RPMI7951 (cell line): Measurements from ENCODE around the gene CMYA5. TPM values are rescaled to one million over a fixed set of nuclear protein-coding genes. Genes with fewer than 3 reads are reported as not detected.
"Not testable (repeated sequence)": the region's sequence is repeated elsewhere in the genome, so short reads cannot be mapped to it uniquely, and the experiment has no call there.

Experiments used
- DNase-seq: peaks from one replicate; pipeline ENCODE4 v3.0.0-alpha.2; 2012; ENCODE audit warnings: low read depth
- total RNA-seq: library from RNA; depleted of rRNA; stranded (reverse); fragments of >200 nt; shearing (Covaris generic); gene quantifications from 2 replicates; pipeline ENCODE4 v1.2.3, GENCODE V29; 2014

Gene CMYA5
- total RNA-seq, 1 experiment from 2014 or later = 0.12 TPM

- DNase-seq = no peak
These were observed 57.3 kb downstream of the CMYA5 start for GRCh38 chr5:79746642-79747569.

DNA sequence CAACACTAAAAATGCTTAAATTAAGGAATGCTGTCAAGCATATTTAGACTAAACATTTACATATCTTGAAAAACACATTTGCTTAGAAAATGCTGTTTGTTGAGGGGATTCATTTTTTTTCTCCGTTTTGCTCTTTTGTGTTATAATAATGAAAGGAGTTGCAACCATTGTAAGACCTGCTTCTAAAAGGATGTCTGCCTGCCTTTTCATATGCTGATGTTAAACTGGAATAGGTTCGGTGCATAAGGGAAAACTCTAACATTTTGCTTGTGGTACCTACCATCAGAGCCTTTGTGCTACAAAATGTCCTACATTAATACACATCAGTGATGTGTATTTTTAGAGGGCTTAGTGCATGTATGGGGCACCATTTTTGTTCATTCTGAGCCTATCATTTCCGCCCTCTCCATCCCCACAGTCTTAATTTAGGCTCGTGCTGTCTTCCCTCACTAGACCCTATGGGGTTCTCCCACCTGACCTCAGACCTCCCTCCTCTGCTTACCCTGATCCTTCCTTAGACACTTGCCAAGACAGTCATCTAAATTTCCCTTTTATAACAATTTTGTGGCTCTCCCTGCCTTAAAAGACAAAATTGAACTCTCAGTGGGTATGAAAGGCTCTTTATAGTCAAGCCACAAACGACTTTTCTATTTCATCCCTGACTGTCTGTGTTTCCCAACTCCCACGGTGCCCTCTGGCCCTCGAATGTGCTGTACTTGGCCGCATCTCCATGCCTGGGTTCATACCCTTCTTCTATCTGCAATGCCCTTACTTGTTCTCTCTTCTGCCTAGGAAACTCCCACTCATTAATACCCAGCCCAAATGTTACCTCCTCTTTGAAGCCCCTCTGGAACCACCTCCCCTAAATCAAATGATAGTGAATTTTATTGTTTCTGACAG, 61.2 kb downstream of the CMYA5 start:
- peak; percentile 2 for DNase-seq

- no peak for DNase-seq
These were observed 63.5 kb downstream of the CMYA5 start for GRCh38 chr5:79753092-79753491.

GRCh38 chr5:79753877-79754645, 64.4 kb downstream of the CMYA5 start:
- no peak for DNase-seq

GRCh38 chr5:79754865-79755555, 65.4 kb downstream of the CMYA5 start:
- no peak for DNase-seq

GRCh38 chr5:79756076-79756475, 66.4 kb downstream of the CMYA5 start:
- no peak for DNase-seq

DNA sequence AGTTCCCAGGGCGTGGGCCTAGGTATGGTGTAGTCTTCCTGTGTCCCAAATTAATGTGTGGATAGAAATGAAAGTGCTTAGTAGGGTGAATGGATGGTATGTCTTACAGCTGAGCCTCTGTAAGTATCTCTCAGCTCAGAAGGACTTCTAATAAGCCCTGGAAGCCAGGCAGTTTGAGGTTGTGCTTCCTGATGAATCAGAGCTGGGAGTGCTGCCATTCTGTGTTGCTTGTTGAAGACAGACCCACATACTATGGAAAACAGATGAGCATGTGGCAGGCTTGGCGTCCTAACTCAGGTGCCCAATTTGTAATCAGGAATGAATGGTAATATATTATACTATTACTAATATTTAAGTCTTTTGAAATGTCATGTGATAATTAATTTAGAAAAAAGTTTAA, 69.8 kb downstream of the CMYA5 start:
- DNase-seq = peak; percentile 67

DNA sequence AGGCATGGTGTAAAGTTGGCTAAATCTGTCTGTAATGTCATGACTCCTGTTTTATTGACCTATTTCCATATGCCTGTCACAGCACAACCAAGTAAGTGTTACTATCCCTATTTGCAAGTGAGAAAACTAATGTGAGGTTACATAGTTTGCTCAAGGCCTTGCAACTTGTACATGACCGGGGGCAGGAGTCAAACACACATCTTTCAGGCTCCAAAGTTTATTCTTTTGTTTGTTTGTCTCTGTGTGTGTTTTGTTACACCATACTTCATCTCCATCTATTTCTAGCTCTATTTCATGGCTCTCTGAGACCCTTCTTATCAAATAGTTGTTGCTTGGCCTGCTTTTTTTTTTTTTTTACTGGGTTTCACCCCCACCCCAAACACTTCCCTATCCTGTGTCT, 70.2 kb downstream of the CMYA5 start:
- DNase-seq = no peak

DNA sequence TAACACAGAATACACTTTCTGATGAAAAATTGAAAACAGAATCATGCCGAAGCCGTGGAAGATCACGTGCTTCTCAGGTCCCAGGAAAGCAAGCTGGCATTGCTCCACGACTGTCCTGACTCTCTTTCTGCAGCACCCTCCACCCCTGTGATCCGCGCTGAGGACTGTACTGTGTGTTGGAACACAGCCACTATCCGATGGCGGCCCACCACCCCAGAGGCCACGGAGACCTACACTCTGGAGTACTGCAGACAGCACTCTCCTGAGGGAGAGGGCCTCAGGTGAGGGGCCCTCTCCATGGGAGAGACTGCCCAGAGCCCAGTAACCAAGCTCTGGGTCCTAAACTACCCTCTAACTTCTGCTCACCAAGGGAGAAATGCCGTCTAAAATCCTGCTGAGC, 73.3 kb downstream of the CMYA5 start:
- no peak for DNase-seq

DNA sequence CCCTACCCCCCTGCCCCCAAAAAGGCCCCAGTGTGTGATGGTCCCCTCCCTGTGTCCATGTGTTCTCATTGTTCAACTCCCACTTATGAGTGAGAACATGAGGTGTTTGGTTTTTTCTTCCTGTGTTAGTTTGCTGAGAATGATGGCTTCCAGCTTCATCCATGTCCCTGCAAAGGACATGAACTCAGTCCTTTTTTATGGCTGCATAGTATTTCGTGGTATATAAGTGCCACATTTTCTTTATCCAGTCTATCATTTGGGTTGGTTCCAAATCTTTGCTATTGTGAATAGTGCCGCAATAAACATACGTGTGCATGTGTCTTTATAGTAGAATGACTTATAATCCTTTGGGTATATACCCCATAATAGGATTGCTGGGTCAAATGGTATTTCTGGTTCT, 74.5 kb downstream of the CMYA5 start:
- not testable (repeated sequence) for DNase-seq

GRCh38 chr5:79771387-79771786, 81.8 kb downstream of the CMYA5 start:
- peak; percentile 65 for DNase-seq

DNA sequence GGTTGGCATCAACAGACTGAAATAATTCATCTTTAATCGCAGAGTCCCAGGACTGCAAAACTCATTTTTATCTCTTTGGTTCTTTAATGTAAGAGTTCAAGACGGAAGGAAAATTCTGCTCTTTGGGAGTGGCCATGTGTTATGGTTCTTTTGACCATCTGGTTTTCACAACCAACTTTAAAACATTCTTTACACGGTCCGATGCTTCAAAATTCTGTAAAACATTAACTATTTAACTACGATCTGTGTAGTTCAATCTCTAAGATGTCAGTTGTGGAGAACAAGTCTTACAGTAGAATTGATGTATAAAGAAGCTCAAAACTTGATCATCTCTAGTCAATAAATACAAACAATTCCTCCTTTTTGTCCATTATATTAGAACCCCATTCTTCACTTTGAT, 83.0 kb downstream of the CMYA5 start:
- DNase-seq = no peak

- no peak for DNase-seq
These were observed 84.0 kb downstream of the CMYA5 start for GRCh38 chr5:79773612-79774011.

- peak; percentile 19 for DNase-seq
These were observed 84.7 kb downstream of the CMYA5 start for GRCh38 chr5:79774171-79774854.

GRCh38 chr5:79774855-79775237, 85.2 kb downstream of the CMYA5 start:
- no peak for DNase-seq

GRCh38 chr5:79784741-79785140, 95.1 kb downstream of the CMYA5 start:
- DNase-seq = not testable (repeated sequence)

DNA sequence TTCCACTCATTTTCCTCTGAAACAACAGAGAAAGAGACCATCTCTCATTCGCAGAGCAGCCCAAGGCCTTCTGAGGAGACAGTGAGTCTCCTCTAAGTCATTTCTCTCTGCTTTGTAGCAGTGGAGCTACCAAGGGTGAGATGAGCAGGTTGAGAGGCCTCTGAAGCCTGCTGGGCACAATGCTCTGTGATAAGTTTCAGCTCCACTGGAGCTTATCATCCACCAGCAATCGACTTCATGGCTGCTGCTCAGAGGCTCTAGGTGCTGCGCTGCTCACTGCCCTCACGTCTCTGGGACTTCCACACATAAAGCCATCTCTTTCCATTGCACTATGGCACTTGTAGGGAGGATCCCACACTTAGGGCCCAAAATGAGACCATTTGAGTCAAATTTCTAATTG, 96.3 kb downstream of the CMYA5 start:
- no peak for DNase-seq

- DNase-seq = no peak
These were observed 97.8 kb downstream of the CMYA5 start for GRCh38 chr5:79787448-79787847.

DNA sequence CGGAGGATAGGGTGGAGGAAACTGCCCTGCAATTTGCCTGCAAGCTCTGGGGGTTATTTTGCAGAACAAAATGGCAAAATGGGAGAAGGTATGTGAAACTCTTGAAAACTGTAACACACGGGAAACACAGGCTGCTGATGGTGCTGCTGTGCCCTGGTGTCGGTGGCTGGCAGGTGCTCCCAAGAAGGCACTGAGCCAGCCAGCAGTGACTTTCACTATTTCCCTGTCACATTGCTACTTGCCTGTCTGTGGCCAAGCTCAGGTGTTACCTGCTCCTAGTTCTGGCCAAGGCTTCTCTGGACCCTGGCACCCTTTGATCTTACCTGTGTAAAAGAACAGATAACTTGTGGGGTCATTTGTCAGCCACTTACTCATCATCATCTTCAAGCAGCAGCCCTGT, 102.2 kb downstream of the CMYA5 start:
- no peak for DNase-seq

DNA sequence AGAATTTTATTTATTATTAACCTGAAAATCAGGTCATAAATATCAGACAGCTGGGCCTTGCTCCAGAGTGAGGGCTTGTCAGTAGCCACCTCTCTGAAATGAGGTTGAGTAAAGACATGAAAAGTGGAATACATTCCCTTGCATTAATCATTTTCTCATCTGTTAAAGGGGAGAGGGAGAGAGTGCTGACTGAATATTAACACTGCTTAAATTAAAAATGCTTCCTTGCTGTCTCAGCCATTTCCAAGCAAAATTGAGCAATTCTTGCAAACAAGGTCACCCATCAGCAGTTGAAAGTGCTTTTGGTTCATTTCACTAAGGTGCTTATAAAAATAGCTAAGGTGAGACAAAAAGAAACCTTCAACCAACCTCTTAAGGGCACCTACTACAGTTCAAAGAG, 102.8 kb downstream of the CMYA5 start:
- no peak for DNase-seq

DNA sequence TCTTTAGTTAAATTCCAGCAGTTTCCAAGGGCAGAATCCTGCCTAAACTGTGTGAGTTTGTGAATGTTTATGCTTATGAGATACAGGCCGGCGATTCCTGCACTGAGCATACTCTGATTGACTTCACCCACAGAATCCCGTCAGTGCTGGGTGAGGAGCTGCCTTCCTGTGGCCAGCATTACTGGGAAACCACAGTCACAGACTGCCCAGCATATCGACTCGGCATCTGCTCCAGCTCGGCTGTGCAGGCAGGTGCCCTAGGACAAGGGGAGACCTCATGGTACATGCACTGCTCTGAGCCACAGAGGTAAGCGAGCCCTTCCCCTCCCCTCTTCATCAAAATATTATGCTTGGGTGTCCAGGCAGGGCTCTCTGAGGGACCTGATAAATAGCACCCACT, 103.7 kb downstream of the CMYA5 start:
- no peak for DNase-seq
